Activated CD8-positive, alpha-beta memory T cell treated with anti-CD3 and anti-CD28 coated beads for 1 hour (primary cell): ENCODE data around the gene TBC1D2B.
"Not testable (repeated sequence)": the region's sequence is repeated elsewhere in the genome, so short reads cannot be mapped to it uniquely, and the experiment has no call there.

Experiments
- DNase-seq, 2 donors: peaks; one replicate each; pipeline ENCODE4 v3.0.0-alpha.2; 2020; ENCODE audit warnings: low read depth in 1 of 2; ENCODE audit errors: extremely low read depth in 1 of 2

The TBC1D2B gene

GRCh38 chr15:77959432-77959879 is 118.1 kb downstream of the TBC1D2B start:
- DNase-seq: peak; percentile 34 to 61

- DNase-seq: not testable (repeated sequence)
Observed at GRCh38 chr15:77958716-77959431, 118.6 kb downstream of the TBC1D2B start.

GRCh38 chr15:77958021-77958420 is 119.5 kb downstream of the TBC1D2B start:
- DNase-seq: not testable (repeated sequence)

- not testable (repeated sequence) for DNase-seq
Observed at GRCh38 chr15:77953926-77954325, 123.6 kb downstream of the TBC1D2B start.

GRCh38 chr15:77952928-77953446 is 124.5 kb downstream of the TBC1D2B start:
- not testable (repeated sequence) for DNase-seq

GRCh38 chr15:77951105-77951786 is 126.3 kb downstream of the TBC1D2B start:
- not testable (repeated sequence) for DNase-seq

GRCh38 chr15:77950470-77950869 is 127.0 kb downstream of the TBC1D2B start:
- DNase-seq: not testable (repeated sequence)

- no peak for DNase-seq
Observed at GRCh38 chr15:77945566-77945965, 131.9 kb downstream of the TBC1D2B start.
